Measurements from ENCODE around the gene CYBRD1. TPM values are rescaled to one million over a fixed set of nuclear protein-coding genes. Genes with fewer than 3 reads are reported as not detected.

CYBRD1 gene
- total RNA-seq, 1 experiment from 2014 or later = 9.7 TPM

DNA sequence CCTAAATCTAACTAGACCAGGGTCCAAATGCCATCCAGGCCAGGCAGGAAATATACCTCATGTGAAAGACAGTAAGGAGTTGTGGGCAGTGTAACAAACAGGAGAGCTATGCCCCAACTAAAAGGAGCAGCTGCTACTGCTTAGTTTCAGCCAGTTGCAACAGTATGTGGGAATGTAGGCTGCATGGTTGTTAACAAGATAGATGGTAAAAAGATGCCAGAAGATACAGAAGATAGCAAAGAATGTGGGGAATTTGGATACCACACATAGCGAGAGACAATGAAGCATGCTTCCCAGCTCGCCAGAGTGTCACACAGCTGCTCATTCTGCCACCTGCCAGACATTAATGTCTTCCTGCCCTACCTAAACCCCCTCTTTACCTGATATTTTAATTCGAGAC lies 39.4 kb upstream of the CYBRD1 start:
- TF ChIP-seq, protein P1, sequence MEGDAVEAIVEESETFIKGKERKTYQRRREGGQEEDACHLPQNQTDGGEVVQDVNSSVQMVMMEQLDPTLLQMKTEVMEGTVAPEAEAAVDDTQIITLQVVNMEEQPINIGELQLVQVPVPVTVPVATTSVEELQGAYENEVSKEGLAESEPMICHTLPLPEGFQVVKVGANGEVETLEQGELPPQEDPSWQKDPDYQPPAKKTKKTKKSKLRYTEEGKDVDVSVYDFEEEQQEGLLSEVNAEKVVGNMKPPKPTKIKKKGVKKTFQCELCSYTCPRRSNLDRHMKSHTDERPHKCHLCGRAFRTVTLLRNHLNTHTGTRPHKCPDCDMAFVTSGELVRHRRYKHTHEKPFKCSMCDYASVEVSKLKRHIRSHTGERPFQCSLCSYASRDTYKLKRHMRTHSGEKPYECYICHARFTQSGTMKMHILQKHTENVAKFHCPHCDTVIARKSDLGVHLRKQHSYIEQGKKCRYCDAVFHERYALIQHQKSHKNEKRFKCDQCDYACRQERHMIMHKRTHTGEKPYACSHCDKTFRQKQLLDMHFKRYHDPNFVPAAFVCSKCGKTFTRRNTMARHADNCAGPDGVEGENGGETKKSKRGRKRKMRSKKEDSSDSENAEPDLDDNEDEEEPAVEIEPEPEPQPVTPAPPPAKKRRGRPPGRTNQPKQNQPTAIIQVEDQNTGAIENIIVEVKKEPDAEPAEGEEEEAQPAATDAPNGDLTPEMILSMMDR (IDR thresholded peaks at IDR 0.05; ENCODE audit: insufficient read depth in 1 of 2, low read depth in 1 of 2, low read length in 1 of 2, severe bottlenecking in 1 of 2, unreplicated experiment in 1 of 2) = no peak
- Mint-ChIP-seq H3K27me3 (ENCODE audit: insufficient read depth, unreplicated experiment) (no peaks in the 10 kb centered on the region), H3K9me3 (ENCODE audit: unreplicated experiment) (no peaks in the 10 kb centered on the region), H3K4me1 (ENCODE audit: low read depth, unreplicated experiment) (peaks cover 18% of the 10 kb centered on the region), H3K36me3 (ENCODE audit: insufficient read depth, unreplicated experiment) (peaks cover 9% of the 10 kb centered on the region), H3K27ac (ENCODE audit: unreplicated experiment) (no peak overlapping the region), H3K4me3 (ENCODE audit: unreplicated experiment) (no peak overlapping the region)
- no TSS peak for BruUV-seq (replicated peaks)
- intact Hi-C loops (cut with micrococcal nuclease; ENCODE audit: unreplicated experiment) = no loop called here
- Histone ChIP-seq H3K4me3 (ENCODE audit: low read depth, low read length) (no peak overlapping the region), H3K4me1 (peaks cover 13% of the 10 kb centered on the region; the same call in 1 of the 2 replicates), H3K9me3 (no peaks in the 10 kb centered on the region), H3K36me3 (ENCODE audit: control insufficient read depth, insufficient read depth, low read length) (peaks cover 1% of the 10 kb centered on the region), H3K27me3 (replicated peaks; ENCODE audit: control insufficient read depth, insufficient read depth, low read length) (no peaks in the 10 kb centered on the region)
- CTCF ChIA-PET = no interaction called here
- peak; percentile 25 to 39 for DNase-seq
- POLR2A ChIA-PET = interaction anchor here (1.0 kb wide), 1 partner anchor 49 kb away, joined by 4 read pairs; the partner anchor contains the start of genes DCAF17 and METTL8

DNA sequence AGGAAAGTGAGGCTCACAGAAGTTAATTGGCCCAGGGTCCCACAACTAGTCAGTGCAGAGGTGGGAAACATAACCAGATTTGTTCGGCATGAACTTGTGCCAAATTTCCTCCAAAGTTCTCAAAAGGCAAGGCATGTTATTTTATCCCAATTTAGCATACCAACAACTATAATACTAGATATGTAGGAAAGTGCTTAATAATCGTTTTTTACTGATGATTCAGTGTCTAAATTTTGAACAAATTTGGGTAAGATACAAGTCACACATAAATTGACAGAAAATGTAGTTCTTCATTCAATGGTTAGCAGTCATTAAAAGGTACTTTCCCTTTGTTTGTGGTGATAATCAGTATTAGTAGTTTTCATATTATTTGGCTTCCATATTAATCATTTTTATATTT lies 38.5 kb upstream of the CYBRD1 start:
- H3K27me3 Mint-ChIP-seq (ENCODE audit: insufficient read depth, unreplicated experiment) = no peaks in the 10 kb centered on the region
- intact Hi-C loops (cut with micrococcal nuclease; ENCODE audit: unreplicated experiment) = no loop called here
- Histone ChIP-seq H3K4me3 (ENCODE audit: low read depth, low read length) (no peak overlapping the region), H3K27me3 (replicated peaks; ENCODE audit: control insufficient read depth, insufficient read depth, low read length) (no peaks in the 10 kb centered on the region), H3K36me3 (ENCODE audit: control insufficient read depth, insufficient read depth, low read length) (peaks cover 1% of the 10 kb centered on the region), H3K9me3 (no peaks in the 10 kb centered on the region), H3K4me1 (peaks cover 13% of the 10 kb centered on the region; the same call in 1 of the 2 replicates)
- H3K4me3 Mint-ChIP-seq (ENCODE audit: unreplicated experiment) = no peak overlapping the region
- peaks cover 9% of the 10 kb centered on the region for H3K36me3 Mint-ChIP-seq (ENCODE audit: insufficient read depth, unreplicated experiment)
- H3K4me1 Mint-ChIP-seq (ENCODE audit: low read depth, unreplicated experiment) = peaks cover 18% of the 10 kb centered on the region
- ChIA-PET CTCF (no interaction called here), POLR2A (no interaction called here)
- no peaks in the 10 kb centered on the region for H3K9me3 Mint-ChIP-seq (ENCODE audit: unreplicated experiment)
- no peak overlapping the region for H3K27ac Mint-ChIP-seq (ENCODE audit: unreplicated experiment)
- TF ChIP-seq, protein P1 (IDR thresholded peaks at IDR 0.05; ENCODE audit: insufficient read depth in 1 of 2, low read depth in 1 of 2, low read length in 1 of 2, severe bottlenecking in 1 of 2, unreplicated experiment in 1 of 2) = no peak
- DNase-seq = no peak
- BruUV-seq (replicated peaks) = no TSS peak

DNA sequence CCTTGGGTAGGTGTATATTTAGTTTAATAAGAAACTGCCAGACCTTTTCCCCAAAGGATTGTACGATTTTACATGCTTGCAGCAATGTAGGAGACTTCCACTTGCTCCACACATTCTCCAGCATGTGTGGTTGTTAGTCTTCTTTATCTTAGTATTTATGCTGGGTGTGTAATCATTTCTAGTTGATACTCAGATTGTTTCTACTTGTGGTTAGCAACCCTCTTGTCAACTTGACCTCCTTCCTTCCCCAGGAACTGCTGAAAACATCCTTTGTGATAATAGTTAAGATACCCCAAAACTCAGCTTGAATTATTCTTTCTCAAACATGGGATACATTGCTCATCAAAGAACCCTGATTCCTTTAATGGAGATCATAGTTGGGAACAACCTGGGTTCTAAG lies 37.2 kb upstream of the CYBRD1 start:
- no peak overlapping the region for H3K4me3 Mint-ChIP-seq (ENCODE audit: unreplicated experiment)
- H3K36me3 ChIP-seq (ENCODE audit: control insufficient read depth, insufficient read depth, low read length) = peaks cover 1% of the 10 kb centered on the region
- H3K4me1 Mint-ChIP-seq (ENCODE audit: low read depth, unreplicated experiment) = peaks cover 18% of the 10 kb centered on the region
- H3K27me3 Mint-ChIP-seq (ENCODE audit: insufficient read depth, unreplicated experiment) = no peaks in the 10 kb centered on the region
- intact Hi-C loops (cut with micrococcal nuclease; ENCODE audit: unreplicated experiment) = no loop called here
- H3K27me3 ChIP-seq (replicated peaks; ENCODE audit: control insufficient read depth, insufficient read depth, low read length) = no peaks in the 10 kb centered on the region
- TF ChIP-seq, protein P1 (IDR thresholded peaks at IDR 0.05; ENCODE audit: insufficient read depth in 1 of 2, low read depth in 1 of 2, low read length in 1 of 2, severe bottlenecking in 1 of 2, unreplicated experiment in 1 of 2) = no peak
- no peaks in the 10 kb centered on the region for H3K9me3 Mint-ChIP-seq (ENCODE audit: unreplicated experiment)
- H3K4me1 ChIP-seq = peaks cover 13% of the 10 kb centered on the region; the same call in 1 of the 2 replicates
- no peaks in the 10 kb centered on the region for H3K9me3 ChIP-seq
- peaks cover 9% of the 10 kb centered on the region for H3K36me3 Mint-ChIP-seq (ENCODE audit: insufficient read depth, unreplicated experiment)
- ChIA-PET CTCF (no interaction called here), POLR2A (no interaction called here)
- no peak overlapping the region for H3K27ac Mint-ChIP-seq (ENCODE audit: unreplicated experiment)
- BruUV-seq (replicated peaks) = no TSS peak
- no peak for DNase-seq
- no peak overlapping the region for H3K4me3 ChIP-seq (ENCODE audit: low read depth, low read length)

Measured in Caco-2 (cell line).